ENCODE results near the gene RAD51D.
"Not testable (repeated sequence)": the region's sequence is repeated elsewhere in the genome, so short reads cannot be mapped to it uniquely, and the experiment has no call there.

RAD51D gene

DNA sequence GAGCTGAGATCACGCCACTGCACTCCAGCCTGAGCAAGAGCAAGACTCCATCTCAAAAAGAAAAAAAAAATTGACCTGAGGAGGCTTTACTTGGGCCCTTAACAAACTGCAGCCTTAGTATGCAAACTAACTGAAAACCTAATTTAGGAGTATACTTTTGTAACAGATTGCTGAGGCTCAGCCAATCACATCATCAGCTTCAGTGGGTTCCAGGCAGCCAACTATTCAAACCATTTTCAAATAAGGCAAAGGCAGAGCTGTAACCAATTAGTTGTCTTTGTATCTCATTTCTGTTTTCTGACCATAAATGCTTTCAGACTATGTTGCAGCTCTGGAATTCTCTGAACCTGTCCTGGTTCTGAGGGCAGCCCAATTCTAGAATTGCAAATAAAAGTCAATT is 23.9 kb downstream of the RAD51D start:
- no peak for DNase-seq (ENCODE audit: extremely low read depth in 1 of 2, low read depth in 1 of 2)

DNA sequence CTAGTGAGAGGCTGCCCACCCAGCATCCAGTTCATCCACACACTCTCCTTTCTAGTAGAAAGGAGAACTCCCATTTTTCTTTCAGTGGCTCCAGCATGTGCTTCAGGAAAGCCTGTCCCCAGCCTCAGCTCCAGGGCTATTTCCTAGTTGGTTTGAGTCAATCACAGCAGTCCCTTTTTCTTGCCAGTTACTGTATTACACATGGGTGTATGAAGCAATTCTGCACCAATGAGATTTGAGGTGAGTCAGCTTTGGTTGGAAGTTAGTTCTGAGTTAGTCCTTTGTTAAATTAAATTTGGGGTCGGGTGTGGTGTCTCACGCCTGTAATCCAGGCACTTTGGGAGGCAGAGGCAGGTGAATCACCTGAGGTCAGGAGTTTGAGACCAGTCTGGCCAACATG is 24.8 kb downstream of the RAD51D start:
- DNase-seq (ENCODE audit: extremely low read depth in 1 of 2, low read depth in 1 of 2), result no peak

GRCh38 chr17:35090707-35091106 is 29.0 kb downstream of the RAD51D start:
- DNase-seq (ENCODE audit: extremely low read depth in 1 of 2, low read depth in 1 of 2), result not testable (repeated sequence)

DNA sequence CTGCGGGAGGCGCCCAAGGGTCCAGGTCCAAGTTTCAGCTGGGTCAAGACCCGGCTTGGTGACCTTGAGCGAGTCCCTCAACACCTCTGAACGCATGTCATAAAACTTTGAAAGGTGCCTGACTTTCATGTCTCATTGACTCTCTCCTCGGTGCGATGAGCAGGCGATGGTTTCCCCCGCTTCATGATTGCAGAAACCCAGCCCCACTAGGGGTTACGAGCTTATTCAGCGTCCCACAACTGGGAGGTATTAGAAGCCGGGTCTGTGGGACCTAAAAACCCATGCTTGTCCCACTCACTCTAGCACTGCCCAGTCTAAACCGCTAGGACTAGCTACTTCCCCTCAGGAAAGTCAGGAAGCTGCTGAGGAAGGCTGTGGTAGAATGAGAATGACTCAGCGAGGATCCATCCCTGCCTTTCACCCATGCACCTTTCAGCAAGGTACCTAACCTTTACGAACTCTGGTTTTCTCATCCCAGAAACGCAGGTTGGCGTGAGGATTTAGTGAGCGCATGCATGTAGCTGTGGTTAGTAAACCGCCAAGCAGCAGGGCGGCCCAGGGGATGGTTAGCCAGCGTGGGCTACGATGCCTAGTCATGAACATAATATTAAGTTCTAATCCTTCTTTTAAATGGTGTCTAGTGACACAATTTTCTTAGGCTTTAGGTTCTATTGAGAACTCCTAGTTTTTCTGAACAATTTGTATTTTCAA is 29.9 kb downstream of the RAD51D start:
- peak; percentile 19 to 46 for DNase-seq (ENCODE audit: extremely low read depth in 1 of 2, low read depth in 1 of 2)

- DNase-seq (ENCODE audit: extremely low read depth in 1 of 2, low read depth in 1 of 2), result peak; percentile 80 to 81
Measured at GRCh38 chr17:35088881-35089585, 30.6 kb downstream of the RAD51D start.

DNA sequence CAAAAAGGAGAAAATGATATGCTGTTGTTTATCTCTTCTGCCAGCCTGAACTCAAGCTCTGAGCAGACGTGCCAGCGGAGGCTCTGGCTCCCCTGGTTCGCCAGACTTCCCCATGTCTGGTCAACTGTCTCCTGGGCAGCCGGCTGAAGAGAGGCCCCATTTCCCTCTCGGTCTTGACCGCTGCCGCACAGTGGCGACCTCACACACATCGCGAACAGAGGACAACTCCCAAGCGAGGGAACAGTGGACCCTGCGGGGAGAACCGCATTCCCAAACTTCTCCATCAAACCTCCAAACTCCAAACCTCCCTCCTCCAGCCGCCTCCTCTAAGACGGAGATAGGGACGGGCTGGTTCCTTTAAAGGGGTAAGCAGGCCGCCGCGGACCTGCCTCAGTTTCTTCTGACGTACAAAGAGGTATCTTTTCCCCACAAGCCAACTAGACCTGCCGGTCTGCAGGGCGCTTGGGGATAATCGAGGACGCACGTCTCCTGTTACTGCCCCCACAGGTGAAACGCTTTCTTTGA is 31.2 kb downstream of the RAD51D start:
- no peak for DNase-seq (ENCODE audit: extremely low read depth in 1 of 2, low read depth in 1 of 2)

GRCh38 chr17:35087731-35088355 is 31.8 kb downstream of the RAD51D start:
- no peak for DNase-seq (ENCODE audit: extremely low read depth in 1 of 2, low read depth in 1 of 2)

GRCh38 chr17:35086931-35087573 is 32.6 kb downstream of the RAD51D start:
- DNase-seq (ENCODE audit: extremely low read depth in 1 of 2, low read depth in 1 of 2), result no peak

- DNase-seq (ENCODE audit: extremely low read depth in 1 of 2, low read depth in 1 of 2), result no peak
Measured at GRCh38 chr17:35086164-35086563, 33.5 kb downstream of the RAD51D start.

GRCh38 chr17:35084987-35085386 is 34.7 kb downstream of the RAD51D start:
- peak in 1 of 2 donors; percentile 18 for DNase-seq (ENCODE audit: extremely low read depth in 1 of 2, low read depth in 1 of 2)

GRCh38 chr17:35083071-35083470 is 36.6 kb downstream of the RAD51D start:
- no peak for DNase-seq (ENCODE audit: extremely low read depth in 1 of 2, low read depth in 1 of 2)

DNA sequence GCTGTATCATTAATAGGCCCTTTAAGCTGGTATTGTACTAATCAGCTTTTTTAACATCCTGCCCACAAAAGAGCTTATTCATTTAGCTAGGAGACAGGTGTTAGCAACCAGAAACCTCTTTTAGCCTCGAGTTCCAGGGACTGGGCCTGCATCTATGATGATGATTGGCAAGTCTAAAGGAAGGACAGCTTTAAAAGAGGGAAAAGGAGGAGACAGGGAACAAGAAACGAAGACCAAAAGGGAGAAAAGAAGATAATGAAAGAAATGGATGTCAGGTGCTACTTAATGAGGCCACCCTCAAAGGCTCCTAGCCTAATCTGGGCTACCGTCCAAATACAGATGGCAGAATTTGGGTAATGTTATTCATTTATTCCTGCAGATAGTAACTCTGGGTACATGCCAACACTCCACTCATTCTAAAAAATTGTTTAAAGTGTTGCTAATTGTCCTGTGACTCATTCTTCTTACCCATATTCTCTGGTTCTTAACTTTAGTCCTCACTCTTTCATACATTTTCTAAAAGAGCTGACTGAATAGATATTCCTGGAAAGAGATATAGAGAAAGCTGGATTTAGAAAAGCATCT is 37.5 kb downstream of the RAD51D start:
- DNase-seq (ENCODE audit: extremely low read depth in 1 of 2, low read depth in 1 of 2), result no peak

DNA sequence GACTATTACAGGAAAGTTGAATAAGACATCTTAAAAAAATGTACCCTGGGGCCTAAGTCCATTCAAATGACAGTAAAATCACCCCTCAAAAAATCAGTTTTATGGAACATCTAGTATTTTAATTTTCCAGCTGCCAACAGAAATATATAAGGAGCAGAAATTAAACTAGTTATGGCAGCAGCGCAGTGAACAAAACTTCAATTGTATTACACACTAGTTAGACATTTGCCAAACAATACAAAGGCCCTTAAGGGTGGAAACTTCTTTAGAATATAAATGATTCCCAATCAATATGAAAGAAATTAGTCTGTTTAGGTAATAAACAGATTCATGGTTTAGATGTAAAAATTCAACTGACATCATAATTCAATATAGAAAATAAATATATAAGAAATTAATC is 38.0 kb downstream of the RAD51D start:
- no peak for DNase-seq (ENCODE audit: extremely low read depth in 1 of 2, low read depth in 1 of 2)

GRCh38 chr17:35080536-35080935 is 39.1 kb downstream of the RAD51D start:
- no peak for DNase-seq (ENCODE audit: extremely low read depth in 1 of 2, low read depth in 1 of 2)

- no peak for DNase-seq (ENCODE audit: extremely low read depth in 1 of 2, low read depth in 1 of 2)
Measured at GRCh38 chr17:35079547-35080423, 39.9 kb downstream of the RAD51D start.

- DNase-seq (ENCODE audit: extremely low read depth in 1 of 2, low read depth in 1 of 2), result no peak
Measured at GRCh38 chr17:35076874-35077273, 42.8 kb downstream of the RAD51D start.

DNA sequence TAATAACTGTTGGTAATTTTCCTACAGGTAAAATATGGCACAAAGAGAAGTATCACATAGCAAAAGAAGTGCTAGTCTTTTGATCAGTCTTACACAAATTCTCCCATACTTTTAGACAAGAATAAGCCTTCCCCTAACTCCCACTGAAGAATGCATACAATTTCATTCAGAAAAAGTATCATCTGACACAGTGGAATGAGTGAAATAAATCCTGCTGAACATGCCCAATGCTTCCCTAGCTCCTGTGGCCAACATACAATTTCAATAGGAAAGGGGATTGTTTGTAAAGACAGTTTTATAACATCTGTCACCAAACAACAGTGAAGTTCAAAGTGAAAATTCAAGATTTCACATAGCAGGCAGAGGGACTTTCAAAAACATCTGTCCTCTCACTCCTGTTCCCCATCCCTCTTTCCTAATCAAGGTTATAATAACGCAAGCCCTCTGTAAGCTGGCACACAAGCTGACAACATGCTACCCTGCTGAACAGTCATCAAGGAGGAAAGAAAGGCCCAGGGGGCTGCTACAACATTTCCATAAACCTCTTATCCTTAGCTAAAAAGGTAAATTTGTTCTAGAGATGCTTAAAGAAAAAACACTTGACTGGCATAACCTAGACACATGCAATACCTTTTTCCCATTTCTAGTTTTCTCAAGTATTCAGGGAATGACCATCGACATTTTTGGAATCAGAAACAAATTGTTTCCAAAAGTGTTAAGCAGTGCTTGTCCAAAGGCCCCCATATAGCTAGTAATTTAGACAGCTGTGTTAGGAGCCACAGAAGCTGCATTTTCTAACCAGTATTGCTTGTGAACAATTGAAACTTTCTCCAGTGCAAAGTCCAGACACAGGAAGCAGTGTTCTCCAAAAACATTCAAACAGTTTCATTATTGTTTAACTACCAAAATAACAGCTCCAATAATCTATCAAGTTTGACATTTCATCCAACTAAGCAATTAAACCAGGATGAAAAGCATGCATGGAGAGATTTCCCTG is 44.7 kb downstream of the RAD51D start:
- no peak for DNase-seq (ENCODE audit: extremely low read depth in 1 of 2, low read depth in 1 of 2)

DNA sequence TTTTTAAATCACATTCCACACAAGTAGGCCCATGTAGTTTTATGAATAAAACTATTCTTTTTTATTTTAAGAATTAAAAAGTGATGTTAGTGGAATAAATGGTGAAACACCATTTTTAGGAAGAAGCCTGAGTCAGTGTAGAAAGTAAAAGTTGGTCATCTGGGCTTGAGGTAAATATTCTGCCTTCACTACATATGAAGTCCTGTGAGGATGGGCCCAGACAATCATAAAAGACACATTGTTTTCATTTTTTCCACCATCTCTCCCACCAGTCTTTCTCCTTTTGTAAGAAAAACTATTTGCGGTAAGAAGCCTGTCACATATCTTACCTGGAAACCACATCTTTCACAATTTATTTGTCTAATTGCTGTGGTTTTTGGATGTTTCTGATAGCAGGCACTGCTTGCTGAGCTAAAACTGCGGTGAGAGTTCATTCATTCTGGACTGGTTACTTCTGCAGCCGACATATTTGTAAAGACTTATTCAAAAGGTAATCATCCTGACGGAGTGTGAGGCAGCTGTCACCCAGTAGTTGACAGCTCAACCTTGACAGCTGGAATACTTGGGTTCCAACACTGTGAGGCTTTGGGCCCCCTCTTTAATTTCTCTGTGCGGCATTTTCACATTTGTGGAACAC is 45.6 kb downstream of the RAD51D start:
- DNase-seq (ENCODE audit: extremely low read depth in 1 of 2, low read depth in 1 of 2), result peak in 1 of 2 donors; percentile 32

Measured in stimulated activated CD8-positive, alpha-beta memory T cell treated with anti-CD3 and anti-CD28 coated beads, Interleukin-7, amount 100 ng/mL, for 48 hours (primary cell).